B cell (primary cell): ENCODE results near the gene CMTM7.

Experiments
- EZH2 ChIP-seq: IDR thresholded peaks from 2 replicates; pipeline ENCODE4 v1.6.1; 2012; ENCODE audit warnings: borderline replicate concordance, low read depth, mild to moderate bottlenecking, moderate library complexity, low read length; ENCODE audit not compliant: insufficient read depth, poor library complexity, severe bottlenecking
- TF ChIP-seq, protein P1 (sequence below): fragments of 200-600 bp; IDR thresholded peaks from one replicate; pipeline ENCODE4 v1.8.0; 2022; ENCODE audit warnings: antibody characterized with exemption, mild to moderate bottlenecking

DNA sequence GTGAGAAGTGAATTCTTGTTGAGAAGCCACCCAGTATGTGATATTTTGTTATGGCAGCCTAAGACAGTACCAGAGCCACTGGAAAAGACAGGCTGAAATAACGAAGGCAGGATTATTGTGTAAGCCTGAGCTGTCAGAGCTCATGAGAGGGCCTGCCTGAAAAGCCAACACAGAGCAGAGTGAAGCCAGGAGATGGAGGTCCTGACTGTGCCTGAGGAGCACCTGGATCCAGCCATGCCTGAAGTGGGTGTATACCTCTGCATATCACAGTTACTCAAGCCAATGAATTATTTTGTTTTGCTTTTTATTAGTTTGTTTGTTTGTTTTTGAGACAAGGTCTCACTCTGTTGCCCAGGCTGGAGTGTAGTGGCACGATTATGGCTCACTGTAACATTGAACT is 4.1 kb upstream of the CMTM7 start:
- TF ChIP-seq, protein P1, sequence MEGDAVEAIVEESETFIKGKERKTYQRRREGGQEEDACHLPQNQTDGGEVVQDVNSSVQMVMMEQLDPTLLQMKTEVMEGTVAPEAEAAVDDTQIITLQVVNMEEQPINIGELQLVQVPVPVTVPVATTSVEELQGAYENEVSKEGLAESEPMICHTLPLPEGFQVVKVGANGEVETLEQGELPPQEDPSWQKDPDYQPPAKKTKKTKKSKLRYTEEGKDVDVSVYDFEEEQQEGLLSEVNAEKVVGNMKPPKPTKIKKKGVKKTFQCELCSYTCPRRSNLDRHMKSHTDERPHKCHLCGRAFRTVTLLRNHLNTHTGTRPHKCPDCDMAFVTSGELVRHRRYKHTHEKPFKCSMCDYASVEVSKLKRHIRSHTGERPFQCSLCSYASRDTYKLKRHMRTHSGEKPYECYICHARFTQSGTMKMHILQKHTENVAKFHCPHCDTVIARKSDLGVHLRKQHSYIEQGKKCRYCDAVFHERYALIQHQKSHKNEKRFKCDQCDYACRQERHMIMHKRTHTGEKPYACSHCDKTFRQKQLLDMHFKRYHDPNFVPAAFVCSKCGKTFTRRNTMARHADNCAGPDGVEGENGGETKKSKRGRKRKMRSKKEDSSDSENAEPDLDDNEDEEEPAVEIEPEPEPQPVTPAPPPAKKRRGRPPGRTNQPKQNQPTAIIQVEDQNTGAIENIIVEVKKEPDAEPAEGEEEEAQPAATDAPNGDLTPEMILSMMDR = no peak
- no peak for TF ChIP-seq EZH2
